ACC112 (cell line): ENCODE measurements around the gene CSF3R.

ENCODE experiments used
- H2AFZ ChIP-seq: fragments of 200-600 bp; sonication (generic); one replicate; pipeline ENCODE4 v1.6.0; 2017; ENCODE audit warnings: antibody characterized with exemption, low read length; ENCODE audit not compliant: unreplicated experiment
- H3K27ac ChIP-seq: fragments of 200-600 bp; sonication (generic); 2 replicates; pipeline ENCODE4 v1.5.1; 2014; ENCODE audit warnings: low read depth, mild to moderate bottlenecking, antibody characterized with exemption, low read length, moderate library complexity
- H3K27me3 ChIP-seq: fragments of 200-600 bp; sonication (generic); 2 replicates; pipeline ENCODE4 v1.6.1; 2014; ENCODE audit warnings: mild to moderate bottlenecking, antibody characterized with exemption, low read length, moderate library complexity, mixed read lengths; ENCODE audit not compliant: insufficient read depth
- H3K36me3 ChIP-seq: fragments of 200-600 bp; sonication (generic); 2 replicates; pipeline ENCODE4 v1.6.1; 2016; ENCODE audit warnings: mild to moderate bottlenecking, antibody characterized with exemption, low read length, moderate library complexity, mixed read lengths; ENCODE audit not compliant: insufficient read depth
- H3K4me1 ChIP-seq: fragments of 200-600 bp; sonication (generic); one replicate; pipeline ENCODE4 v1.6.1; 2016; ENCODE audit warnings: low read length, mixed read lengths; ENCODE audit not compliant: insufficient read depth, unreplicated experiment, control insufficient read depth
- H3K4me3 ChIP-seq: fragments of 200-600 bp; sonication (generic); 2 replicates; pipeline ENCODE4 v1.5.1; 2014; ENCODE audit warnings: mild to moderate bottlenecking, low read depth, low read length
- H3K79me2 ChIP-seq: fragments of 200-600 bp; sonication (generic); one replicate; pipeline ENCODE4 v1.6.0; 2016; ENCODE audit warnings: low read length; ENCODE audit not compliant: control insufficient read depth, unreplicated experiment, insufficient read depth

CSF3R gene

GRCh38 chr1:36522461-36523229 is 39.9 kb upstream of the CSF3R start:
- H3K27ac ChIP-seq: no peak overlapping the region
- H2AFZ ChIP-seq: no peak overlapping the region
- no peaks in the 10 kb centered on the region for H3K4me1 ChIP-seq
- H3K27me3 ChIP-seq: no peaks in the 10 kb centered on the region
- no peak overlapping the region for H3K4me3 ChIP-seq
- no peaks in the 10 kb centered on the region for H3K79me2 ChIP-seq
- H3K36me3 ChIP-seq: no peaks in the 10 kb centered on the region

GRCh38 chr1:36522021-36522420 is 39.3 kb upstream of the CSF3R start:
- H3K27ac ChIP-seq: no peak overlapping the region
- H3K36me3 ChIP-seq: no peaks in the 10 kb centered on the region
- no peaks in the 10 kb centered on the region for H3K79me2 ChIP-seq
- no peak overlapping the region for H3K4me3 ChIP-seq
- no peak overlapping the region for H2AFZ ChIP-seq
- H3K4me1 ChIP-seq: no peaks in the 10 kb centered on the region
- no peaks in the 10 kb centered on the region for H3K27me3 ChIP-seq

GRCh38 chr1:36520771-36521420 is 38.2 kb upstream of the CSF3R start:
- Histone ChIP-seq H3K4me3 (no peak overlapping the region), H2AFZ (no peak overlapping the region), H3K4me1 (no peaks in the 10 kb centered on the region), H3K36me3 (no peaks in the 10 kb centered on the region), H3K79me2 (no peaks in the 10 kb centered on the region), H3K27ac (no peak overlapping the region), H3K27me3 (no peaks in the 10 kb centered on the region)

GRCh38 chr1:36520056-36520455 is 37.3 kb upstream of the CSF3R start:
- no peaks in the 10 kb centered on the region for H3K79me2 ChIP-seq
- H3K27ac ChIP-seq: no peak overlapping the region
- no peaks in the 10 kb centered on the region for H3K36me3 ChIP-seq
- H2AFZ ChIP-seq: no peak overlapping the region
- H3K27me3 ChIP-seq: no peaks in the 10 kb centered on the region
- H3K4me3 ChIP-seq: no peak overlapping the region
- H3K4me1 ChIP-seq: no peaks in the 10 kb centered on the region

- H3K79me2 ChIP-seq: no peaks in the 10 kb centered on the region
- no peaks in the 10 kb centered on the region for H3K36me3 ChIP-seq
- H3K4me1 ChIP-seq: no peaks in the 10 kb centered on the region
- no peak overlapping the region for H2AFZ ChIP-seq
- no peaks in the 10 kb centered on the region for H3K27me3 ChIP-seq
- no peak overlapping the region for H3K4me3 ChIP-seq
- no peak overlapping the region for H3K27ac ChIP-seq
Observed at GRCh38 chr1:36517011-36517771, 34.5 kb upstream of the CSF3R start.

- H3K4me1 ChIP-seq: no peaks in the 10 kb centered on the region
- no peaks in the 10 kb centered on the region for H3K36me3 ChIP-seq
- H2AFZ ChIP-seq: no peak overlapping the region
- no peak overlapping the region for H3K4me3 ChIP-seq
- H3K79me2 ChIP-seq: no peaks in the 10 kb centered on the region
- no peaks in the 10 kb centered on the region for H3K27me3 ChIP-seq
- H3K27ac ChIP-seq: no peak overlapping the region
Observed at GRCh38 chr1:36516372-36517010, 33.8 kb upstream of the CSF3R start.

- H3K36me3 ChIP-seq: no peaks in the 10 kb centered on the region
- no peaks in the 10 kb centered on the region; the same call in 1 of the 2 replicates for H3K27me3 ChIP-seq
- no peak overlapping the region for H3K27ac ChIP-seq
- no peaks in the 10 kb centered on the region for H3K4me1 ChIP-seq
- no peak overlapping the region for H2AFZ ChIP-seq
- H3K79me2 ChIP-seq: no peaks in the 10 kb centered on the region
- H3K4me3 ChIP-seq: no peak overlapping the region
Observed at GRCh38 chr1:36515315-36516138, 32.8 kb upstream of the CSF3R start.

- no peak overlapping the region for H2AFZ ChIP-seq
Observed at GRCh38 chr1:36514501-36514900, 31.8 kb upstream of the CSF3R start.

GRCh38 chr1:36513676-36514473 is 31.2 kb upstream of the CSF3R start:
- H2AFZ ChIP-seq: no peak overlapping the region
- H3K4me1 ChIP-seq: no peaks in the 10 kb centered on the region
- H3K79me2 ChIP-seq: no peaks in the 10 kb centered on the region
- peaks cover 7% of the 10 kb centered on the region; the same call in 1 of the 2 replicates for H3K27me3 ChIP-seq
- no peak overlapping the region for H3K4me3 ChIP-seq
- no peaks in the 10 kb centered on the region for H3K36me3 ChIP-seq
- no peak overlapping the region for H3K27ac ChIP-seq

More at GRCh38 chr1:36514501-36514900, 31.8 kb upstream of the CSF3R start:
- Histone ChIP-seq H3K27ac (no peak overlapping the region), H3K36me3 (no peaks in the 10 kb centered on the region), H3K79me2 (no peaks in the 10 kb centered on the region), H3K4me3 (no peak overlapping the region), H3K27me3 (peaks cover 7% of the 10 kb centered on the region; the same call in 1 of the 2 replicates), H3K4me1 (no peaks in the 10 kb centered on the region)
